Inflammatory macrophage (primary cell): Measurements from ENCODE around the gene COL20A1.
"Not testable (repeated sequence)": the region's sequence is repeated elsewhere in the genome, so short reads cannot be mapped to it uniquely, and the experiment has no call there.

Source experiments
- DNase-seq, 2 donors: peaks; one replicate each; pipeline ENCODE4 v3.0.0-alpha.2; 2020 to 2022

The COL20A1 gene

DNA sequence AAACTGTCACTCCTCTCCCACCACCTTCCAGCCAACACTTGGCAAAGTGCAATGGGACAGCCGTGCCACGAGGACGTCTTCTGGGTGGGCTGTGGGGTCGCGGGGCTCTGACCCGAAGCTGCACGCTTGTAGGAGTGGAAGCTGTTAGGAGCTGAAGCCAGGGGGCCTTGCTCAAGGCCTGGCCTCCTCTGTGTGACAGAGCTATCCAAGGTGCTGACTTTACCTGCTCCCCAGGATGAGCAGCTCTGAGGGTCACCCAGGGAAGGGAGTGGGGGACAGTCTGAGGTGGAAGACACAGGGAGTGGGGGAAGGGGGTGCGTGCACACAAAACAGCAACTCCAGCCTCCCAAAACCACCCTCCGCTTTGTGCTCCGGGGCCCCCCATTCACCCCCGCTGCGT lies 85.6 kb downstream of the COL20A1 start:
- no peak for DNase-seq

- no peak for DNase-seq
Observed at GRCh38 chr20:63379296-63379695, 86.3 kb downstream of the COL20A1 start.

GRCh38 chr20:63379872-63380271 lies 86.9 kb downstream of the COL20A1 start:
- DNase-seq: not testable (repeated sequence)

DNA sequence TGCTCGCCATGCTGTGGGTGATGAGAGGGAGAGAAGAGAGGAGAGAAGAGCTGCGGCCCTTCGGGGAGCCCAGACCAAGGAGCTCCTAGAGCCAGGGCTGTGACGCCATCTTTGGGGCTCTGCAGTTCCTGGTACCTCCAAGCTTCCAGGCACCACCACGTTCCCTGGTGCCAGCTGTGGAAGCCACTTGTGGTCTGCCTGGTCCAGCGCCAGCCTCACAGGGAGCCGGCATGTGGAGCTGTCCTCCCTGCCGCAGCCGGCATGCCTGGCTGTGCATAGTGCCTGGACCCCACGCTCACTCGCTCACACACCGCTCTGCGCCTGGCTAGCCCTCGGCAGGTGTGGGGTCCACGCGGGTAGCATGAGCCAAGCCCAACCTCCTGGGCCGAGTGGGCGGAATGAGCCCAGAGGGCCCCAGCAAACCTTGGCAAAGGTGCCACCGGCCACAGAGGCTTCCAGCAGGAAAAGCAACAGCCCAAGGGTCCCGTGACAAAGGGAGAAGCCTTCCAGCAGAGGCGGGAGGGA lies 87.4 kb downstream of the COL20A1 start:
- no peak for DNase-seq

DNA sequence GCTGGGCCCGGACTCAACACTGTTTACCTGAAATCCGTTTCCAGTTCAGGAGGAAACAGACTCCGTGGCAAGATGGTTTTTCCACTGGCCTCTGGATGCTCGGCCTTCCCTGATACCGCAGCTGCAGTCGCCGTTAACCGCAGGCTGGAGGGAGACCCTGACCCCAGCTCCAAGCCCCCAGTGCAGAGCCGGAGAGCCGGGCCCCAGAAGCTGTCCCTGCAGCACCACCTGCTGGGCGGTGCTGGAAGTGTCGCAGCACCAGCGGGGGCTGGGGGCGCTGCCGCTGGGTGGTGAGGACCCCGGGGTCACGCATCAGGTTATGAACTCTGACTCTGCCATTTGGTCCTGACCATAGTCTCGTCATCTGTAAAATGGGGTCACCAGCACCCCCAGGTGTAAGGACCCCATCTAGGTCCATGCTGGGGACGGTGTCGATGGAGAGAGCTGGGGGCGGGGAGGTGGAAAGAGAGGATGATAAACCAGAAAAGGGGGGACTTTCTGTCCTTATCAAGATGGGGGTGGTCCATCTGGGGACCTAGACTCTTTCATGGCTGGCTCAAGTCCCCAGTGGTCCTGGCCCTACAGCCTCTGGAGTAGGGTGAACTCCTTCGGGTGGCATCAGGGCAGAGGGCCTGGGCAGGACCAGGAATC lies 88.9 kb downstream of the COL20A1 start:
- no peak for DNase-seq

DNA sequence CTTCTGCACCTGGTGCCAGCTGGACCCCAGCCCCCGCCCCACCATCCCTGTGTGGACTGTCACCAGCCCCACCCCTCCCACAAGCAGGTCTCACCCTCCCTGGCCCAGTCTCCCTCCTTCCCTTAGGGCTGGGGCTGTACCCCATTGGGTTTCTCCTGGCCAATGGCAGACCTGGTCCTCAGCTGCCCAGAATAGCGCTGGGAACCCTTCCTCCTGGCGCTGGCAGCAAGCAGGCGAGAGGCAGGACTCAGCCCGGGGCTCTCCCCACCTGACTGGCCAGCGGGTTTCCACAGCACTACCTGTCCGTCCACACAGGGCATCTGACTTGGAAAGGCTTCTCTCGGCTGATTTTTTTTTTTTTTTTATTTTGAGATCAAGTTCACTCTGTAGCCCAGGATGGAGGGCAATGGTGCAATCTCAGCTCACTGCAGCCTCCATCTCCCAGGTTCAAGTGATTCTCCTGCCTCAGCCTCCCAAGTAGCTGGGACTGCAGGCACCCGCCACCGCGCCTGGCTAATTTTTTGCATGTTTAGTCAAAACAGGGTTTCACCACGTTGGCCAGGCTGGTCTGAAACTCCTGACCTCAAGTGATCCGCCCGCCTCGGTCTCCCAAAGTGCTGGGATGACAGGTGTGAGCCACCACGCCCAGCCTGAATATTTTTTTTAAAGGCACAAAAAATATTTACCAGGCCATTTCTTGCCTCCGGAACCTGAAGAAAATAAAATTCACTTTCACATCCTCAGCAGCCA lies 89.7 kb downstream of the COL20A1 start:
- no peak for DNase-seq

DNA sequence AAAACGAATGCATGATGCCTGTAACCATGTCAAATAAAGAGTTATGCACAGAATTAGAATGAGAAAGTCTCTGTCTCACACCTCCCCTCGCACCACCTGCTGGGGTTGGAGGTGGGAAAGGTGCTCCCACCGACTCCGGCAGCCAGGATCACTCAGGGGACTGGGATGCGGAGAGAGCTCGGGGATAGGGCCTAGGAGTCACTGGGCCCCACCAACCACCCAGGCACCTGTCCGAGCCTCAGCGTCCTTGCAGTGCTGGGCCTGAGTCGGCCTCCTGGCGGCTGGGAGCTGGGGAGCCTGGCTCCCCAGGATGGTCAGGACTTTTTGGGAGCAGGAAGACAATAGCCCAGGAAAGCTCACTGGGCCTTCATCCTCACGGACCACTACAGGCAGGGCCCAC lies 90.6 kb downstream of the COL20A1 start:
- DNase-seq: no peak

- no peak for DNase-seq
Observed at GRCh38 chr20:63384336-63384735, 91.3 kb downstream of the COL20A1 start.
